Osteoblast (primary cell): Measurements from ENCODE around the gene PTPRK. TPM values are rescaled to one million over a fixed set of nuclear protein-coding genes. Genes with fewer than 3 reads are reported as not detected.

Experiments
- DNase-seq: peaks from one replicate; pipeline ENCODE4 v3.0.0; 2011; ENCODE audit warnings: low spot score, mixed read lengths; ENCODE audit not compliant: insufficient read length; ENCODE audit errors: missing footprints
- H2AFZ ChIP-seq: 2 replicates; pipeline ENCODE4 v1.6.0; 2011; ENCODE audit warnings: mild to moderate bottlenecking, low read length
- H3K27ac ChIP-seq: 2 replicates; pipeline ENCODE4 v1.5.1; 2011; ENCODE audit warnings: mild to moderate bottlenecking, low read depth, low read length, moderate library complexity
- H3K27me3 ChIP-seq: 2 replicates; pipeline ENCODE4 v1.6.0; 2012; ENCODE audit warnings: mild to moderate bottlenecking, control low read depth, inconsistent platforms, low read length, moderate library complexity; ENCODE audit not compliant: insufficient read depth
- H3K36me3 ChIP-seq: 2 replicates; pipeline ENCODE4 v1.5.1; 2011; ENCODE audit warnings: mild to moderate bottlenecking, low read length, control low read depth, moderate library complexity; ENCODE audit not compliant: insufficient read depth
- H3K4me1 ChIP-seq: 2 replicates; pipeline ENCODE4 v1.5.1; 2011; ENCODE audit warnings: mild to moderate bottlenecking, low read length, control low read depth, moderate library complexity; ENCODE audit not compliant: insufficient read depth
- H3K4me2 ChIP-seq: 2 replicates; pipeline ENCODE4 v1.6.0; 2011; ENCODE audit warnings: mild to moderate bottlenecking, low read length; ENCODE audit not compliant: insufficient read depth
- H3K4me3 ChIP-seq: fragments of 200-600 bp; sonication (generic); 3 replicates; pipeline ENCODE4 v1.5.1; 2012; ENCODE audit warnings: mild to moderate bottlenecking, low read length, inconsistent platforms; ENCODE audit not compliant: insufficient read depth
- H3K79me2 ChIP-seq: 2 replicates; pipeline ENCODE4 v1.6.0; 2012; ENCODE audit warnings: mild to moderate bottlenecking, low read length, control low read depth, inconsistent platforms; ENCODE audit not compliant: insufficient read depth
- H3K9me3 ChIP-seq: 2 replicates; pipeline ENCODE4 v1.5.1; 2011; ENCODE audit warnings: low read depth, low read length, control low read depth
- H4K20me1 ChIP-seq: 2 replicates; pipeline ENCODE4 v1.6.0; 2012; ENCODE audit warnings: mild to moderate bottlenecking, low read length, control low read depth; ENCODE audit not compliant: insufficient read depth
- total RNA-seq: library from RNA; depleted of rRNA; stranded (reverse); fragments of >200 nt; gene quantifications from 2 replicates; pipeline ENCODE4 v1.2.3, GENCODE V29; 2012
- TF ChIP-seq, protein P1 (sequence below): IDR thresholded peaks from 2 replicates; pipeline ENCODE4 v1.5.1; 2011; ENCODE audit warnings: mild to moderate bottlenecking, low read depth, low read length, moderate library complexity; ENCODE audit errors: extremely low read depth

PTPRK gene
- total RNA-seq, 1 donor: 165 TPM

- Histone ChIP-seq H3K9me3 (no peaks in the 10 kb centered on the region), H4K20me1 (no peaks in the 10 kb centered on the region), H3K36me3 (peaks cover 6% of the 10 kb centered on the region), H3K27me3 (no peaks in the 10 kb centered on the region), H3K4me3 (no peak overlapping the region), H2AFZ (no peak overlapping the region), H3K4me1 (peaks cover 11% of the 10 kb centered on the region), H3K4me2 (no peak overlapping the region), H3K27ac (no peak overlapping the region), H3K79me2 (no peaks in the 10 kb centered on the region)
- DNase-seq: no peak
- TF ChIP-seq, protein P1, sequence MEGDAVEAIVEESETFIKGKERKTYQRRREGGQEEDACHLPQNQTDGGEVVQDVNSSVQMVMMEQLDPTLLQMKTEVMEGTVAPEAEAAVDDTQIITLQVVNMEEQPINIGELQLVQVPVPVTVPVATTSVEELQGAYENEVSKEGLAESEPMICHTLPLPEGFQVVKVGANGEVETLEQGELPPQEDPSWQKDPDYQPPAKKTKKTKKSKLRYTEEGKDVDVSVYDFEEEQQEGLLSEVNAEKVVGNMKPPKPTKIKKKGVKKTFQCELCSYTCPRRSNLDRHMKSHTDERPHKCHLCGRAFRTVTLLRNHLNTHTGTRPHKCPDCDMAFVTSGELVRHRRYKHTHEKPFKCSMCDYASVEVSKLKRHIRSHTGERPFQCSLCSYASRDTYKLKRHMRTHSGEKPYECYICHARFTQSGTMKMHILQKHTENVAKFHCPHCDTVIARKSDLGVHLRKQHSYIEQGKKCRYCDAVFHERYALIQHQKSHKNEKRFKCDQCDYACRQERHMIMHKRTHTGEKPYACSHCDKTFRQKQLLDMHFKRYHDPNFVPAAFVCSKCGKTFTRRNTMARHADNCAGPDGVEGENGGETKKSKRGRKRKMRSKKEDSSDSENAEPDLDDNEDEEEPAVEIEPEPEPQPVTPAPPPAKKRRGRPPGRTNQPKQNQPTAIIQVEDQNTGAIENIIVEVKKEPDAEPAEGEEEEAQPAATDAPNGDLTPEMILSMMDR: peak; percentile 22
Observed at GRCh38 chr6:127968394-127968793, 552.0 kb downstream of the PTPRK start.

DNA sequence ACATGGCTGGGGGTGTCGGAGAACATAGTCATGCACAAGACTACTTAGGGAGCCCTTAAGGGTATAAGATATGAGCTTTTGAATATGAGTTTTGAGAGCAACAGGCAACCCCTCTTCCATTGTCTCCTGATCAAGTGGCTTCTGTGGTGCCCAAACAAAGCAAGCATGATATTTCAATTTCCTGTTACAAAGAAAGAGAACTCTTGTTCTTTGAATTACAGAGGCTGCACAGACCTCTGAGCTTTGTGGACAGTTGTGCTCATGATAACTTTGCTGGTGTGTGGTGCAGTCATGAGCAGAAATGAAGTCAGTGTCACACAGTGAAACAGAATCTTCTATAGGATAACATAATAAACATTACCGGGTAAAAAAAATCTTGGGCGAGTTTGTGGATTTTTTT, 552.7 kb downstream of the PTPRK start:
- Histone ChIP-seq H3K4me2 (no peak overlapping the region), H3K9me3 (no peaks in the 10 kb centered on the region), H3K79me2 (no peaks in the 10 kb centered on the region), H2AFZ (no peak overlapping the region), H3K4me3 (no peak overlapping the region), H3K4me1 (peaks cover 11% of the 10 kb centered on the region), H3K27ac (no peak overlapping the region), H3K27me3 (no peaks in the 10 kb centered on the region), H3K36me3 (peaks cover 6% of the 10 kb centered on the region), H4K20me1 (no peaks in the 10 kb centered on the region)
- no peak for DNase-seq
- TF ChIP-seq, protein P1: no peak

DNA sequence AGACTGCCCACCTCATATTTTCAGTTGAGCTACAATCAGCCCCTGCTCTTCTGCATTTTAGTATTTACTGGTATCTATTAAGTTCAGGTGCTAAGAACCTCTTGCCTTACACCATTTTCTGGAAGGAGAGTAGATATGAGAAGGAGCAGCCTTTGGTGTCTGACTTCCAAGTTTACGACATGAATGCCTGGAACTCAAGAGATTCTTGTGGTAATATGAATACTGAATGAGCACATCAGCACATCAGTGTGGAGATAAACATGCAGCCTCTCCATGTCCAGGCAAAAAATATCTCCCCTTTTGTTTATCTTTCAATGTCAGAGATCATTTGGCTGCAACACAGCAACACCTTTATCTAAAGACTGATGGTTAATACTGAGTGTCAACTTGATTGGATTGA, 553.8 kb downstream of the PTPRK start:
- Histone ChIP-seq H3K4me1 (peaks cover 4% of the 10 kb centered on the region), H3K27me3 (no peaks in the 10 kb centered on the region), H3K4me2 (no peak overlapping the region), H3K27ac (no peak overlapping the region), H3K9me3 (no peaks in the 10 kb centered on the region), H3K4me3 (no peak overlapping the region), H3K79me2 (no peaks in the 10 kb centered on the region), H3K36me3 (peaks cover 6% of the 10 kb centered on the region), H4K20me1 (no peaks in the 10 kb centered on the region), H2AFZ (no peak overlapping the region)
- TF ChIP-seq, protein P1: no peak
- DNase-seq: peak; percentile 23

DNA sequence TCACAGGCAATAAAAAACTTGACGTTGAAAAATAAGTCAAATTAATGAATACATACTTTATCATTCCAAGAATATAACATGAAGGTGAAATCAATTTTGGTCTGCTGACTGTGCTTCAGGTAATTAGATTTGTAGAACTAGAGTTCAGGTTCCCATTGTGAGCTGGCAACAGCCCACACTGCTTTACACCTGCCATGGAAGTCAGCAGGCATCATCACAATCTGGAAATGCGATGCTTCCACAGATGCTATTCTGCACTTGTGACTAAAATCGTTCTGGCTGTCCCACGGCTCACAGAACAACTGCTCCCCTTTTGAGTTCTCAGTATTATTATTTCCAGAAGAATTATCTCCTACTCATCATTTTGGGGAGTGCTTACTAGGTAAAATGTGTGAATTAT, 556.9 kb downstream of the PTPRK start:
- no peaks in the 10 kb centered on the region for H3K36me3 ChIP-seq

More for the DNA sequence above, 556.9 kb downstream of the PTPRK start:
- no peaks in the 10 kb centered on the region for H3K27me3 ChIP-seq
- no peak overlapping the region for H3K4me2 ChIP-seq
- H2AFZ ChIP-seq: no peak overlapping the region
- no peaks in the 10 kb centered on the region for H3K4me1 ChIP-seq
- TF ChIP-seq, protein P1: no peak
- H3K27ac ChIP-seq: no peak overlapping the region
- H3K79me2 ChIP-seq: no peaks in the 10 kb centered on the region
- no peak overlapping the region for H3K4me3 ChIP-seq
- H3K9me3 ChIP-seq: no peaks in the 10 kb centered on the region
- no peak for DNase-seq
- H4K20me1 ChIP-seq: no peaks in the 10 kb centered on the region
